Neural cell (in vitro differentiated cells): ENCODE measurements around the gene TLE1. TPM values are rescaled to one million over a fixed set of nuclear protein-coding genes. Genes with fewer than 3 reads are reported as not detected.
"Not testable (repeated sequence)": the region's sequence is repeated elsewhere in the genome, so short reads cannot be mapped to it uniquely, and the experiment has no call there.

Experiments
- H2AFZ ChIP-seq: fragments of 200-600, 300-800 bp; sonication (generic), shearing (Covaris generic); 2 replicates; pipeline ENCODE4 v1.6.0; 2014; ENCODE audit warnings: low read depth, mild to moderate bottlenecking, antibody characterized with exemption, low read length, moderate library complexity
- H3F3A ChIP-seq: fragments of 200-600 bp; shearing (Covaris generic); 2 replicates; pipeline ENCODE4 v1.6.1; 2016; ENCODE audit warnings: mild to moderate bottlenecking, moderate library complexity, mixed read lengths, antibody characterized with exemption, low read length; ENCODE audit not compliant: insufficient read depth, poor library complexity, severe bottlenecking
- H3K27ac ChIP-seq: fragments of 200-600, 300-800 bp; sonication (generic), shearing (Covaris generic); 2 replicates; pipeline ENCODE4 v1.5.1; 2014; ENCODE audit warnings: mild to moderate bottlenecking, low read length, moderate library complexity
- H3K27me3 ChIP-seq: fragments of 300-800, 200-600 bp; sonication (generic), shearing (Covaris generic); 2 replicates; pipeline ENCODE4 v1.6.0; 2014; ENCODE audit warnings: mild to moderate bottlenecking, low read depth, low read length, moderate library complexity; ENCODE audit not compliant: insufficient read depth
- H3K36me3 ChIP-seq: fragments of 300-800, 200-600 bp; sonication (generic), shearing (Covaris generic); 2 replicates; pipeline ENCODE4 v1.5.1; 2014; ENCODE audit warnings: mild to moderate bottlenecking, antibody characterized with exemption, low read length, moderate library complexity; ENCODE audit not compliant: insufficient read depth
- H3K4me2 ChIP-seq: fragments of 300-800, 200-600 bp; sonication (generic), shearing (Covaris generic); 2 replicates; pipeline ENCODE4 v1.6.0; 2014; ENCODE audit warnings: mild to moderate bottlenecking, low read length
- H3K4me3 ChIP-seq: fragments of 300-800, 200-600 bp; sonication (generic), shearing (Covaris generic); 2 replicates; pipeline ENCODE4 v1.5.1; 2014; ENCODE audit warnings: mild to moderate bottlenecking, low read length, moderate library complexity
- H3K79me2 ChIP-seq: fragments of 200-600 bp; shearing (Covaris generic); replicated peaks from 2 replicates; pipeline ENCODE4 v1.6.0; 2014; ENCODE audit warnings: mild to moderate bottlenecking, low read length, moderate library complexity; ENCODE audit not compliant: insufficient read depth
- H3K9ac ChIP-seq: fragments of 300-800, 200-600 bp; sonication (generic), shearing (Covaris generic); 2 replicates; pipeline ENCODE4 v1.6.1; 2016; ENCODE audit warnings: mild to moderate bottlenecking, low read length, mixed read lengths
- H3K9me2 ChIP-seq: fragments of 200-600 bp; shearing (Covaris generic); 2 replicates; pipeline ENCODE4 v1.6.1; 2016; ENCODE audit warnings: mild to moderate bottlenecking, low read length, mixed read lengths; ENCODE audit not compliant: insufficient read depth
- H3K9me3 ChIP-seq: fragments of 200-600, 300-800 bp; sonication (generic), shearing (Covaris generic); 2 replicates; pipeline ENCODE4 v1.6.1; 2016; ENCODE audit warnings: mild to moderate bottlenecking, mixed run types, low read length, moderate library complexity, mixed read lengths
- H4K20me1 ChIP-seq: fragments of 200-600 bp; shearing (Covaris generic); 2 replicates; pipeline ENCODE4 v1.6.1; 2016; ENCODE audit warnings: mild to moderate bottlenecking, mixed run types; ENCODE audit not compliant: insufficient read depth
- CTCF ChIP-seq: fragments of 450-650 bp; IDR thresholded peaks from 2 replicates; pipeline ENCODE4 v1.5.1; 2014; ENCODE audit warnings: antibody characterized with exemption, mild to moderate bottlenecking, moderate library complexity; ENCODE audit not compliant: poor library complexity, severe bottlenecking
- EP300 ChIP-seq: fragments of 450-650 bp; conservative IDR thresholded peaks from 2 replicates; pipeline ENCODE4 v1.6.1; 2014; ENCODE audit warnings: antibody characterized with exemption, mild to moderate bottlenecking, moderate library complexity; ENCODE audit not compliant: poor library complexity, severe bottlenecking
- EZH2 ChIP-seq: fragments of 200-600, 300-800 bp; shearing (Covaris generic), sonication (generic); IDR thresholded peaks from 2 replicates; pipeline ENCODE4 v1.6.1; 2014; ENCODE audit warnings: antibody characterized with exemption, low read length, borderline replicate concordance, mild to moderate bottlenecking; ENCODE audit not compliant: insufficient read depth, poor library complexity, severe bottlenecking
- MXI1 ChIP-seq: fragments of 450-650 bp; conservative IDR thresholded peaks from 2 replicates; pipeline ENCODE4 v1.6.1; 2014; ENCODE audit warnings: antibody characterized with exemption, mild to moderate bottlenecking; ENCODE audit not compliant: poor library complexity, severe bottlenecking
- POLR2AphosphoS5 ChIP-seq: IDR thresholded peaks from 2 replicates; pipeline ENCODE4 v1.6.1; 2012
- RAD21 ChIP-seq: fragments of 450-650 bp; conservative IDR thresholded peaks from 2 replicates; pipeline ENCODE4 v1.6.1; 2014; ENCODE audit warnings: antibody characterized with exemption, mild to moderate bottlenecking, moderate library complexity
- SMC3 ChIP-seq: fragments of 450-650 bp; conservative IDR thresholded peaks from 2 replicates; pipeline ENCODE4 v1.6.1; 2014; ENCODE audit warnings: antibody characterized with exemption, mild to moderate bottlenecking, moderate library complexity; ENCODE audit not compliant: poor library complexity
- TAF1 ChIP-seq: IDR thresholded peaks from 2 replicates; pipeline ENCODE4 v1.6.1; 2012; ENCODE audit warnings: low read depth
- polyA plus RNA-seq: library from polyadenylated mRNA; depleted of rRNA; stranded (reverse); fragments of >200 nt; gene quantifications from 2 replicates; pipeline ENCODE4 v1.2.3, GENCODE V29; 2014
- TF ChIP-seq, protein P1 (sequence below): IDR thresholded peaks from 2 replicates; pipeline ENCODE4 v1.6.1; 2012; ENCODE audit warnings: borderline replicate concordance

Gene TLE1
- polyA plus RNA-seq, 1 donor from 2014 or later = 93.6 TPM

- no peak for TF ChIP-seq RAD21
- no peak for TF ChIP-seq CTCF
- TF ChIP-seq EP300 = no peak
- TF ChIP-seq, protein P1, sequence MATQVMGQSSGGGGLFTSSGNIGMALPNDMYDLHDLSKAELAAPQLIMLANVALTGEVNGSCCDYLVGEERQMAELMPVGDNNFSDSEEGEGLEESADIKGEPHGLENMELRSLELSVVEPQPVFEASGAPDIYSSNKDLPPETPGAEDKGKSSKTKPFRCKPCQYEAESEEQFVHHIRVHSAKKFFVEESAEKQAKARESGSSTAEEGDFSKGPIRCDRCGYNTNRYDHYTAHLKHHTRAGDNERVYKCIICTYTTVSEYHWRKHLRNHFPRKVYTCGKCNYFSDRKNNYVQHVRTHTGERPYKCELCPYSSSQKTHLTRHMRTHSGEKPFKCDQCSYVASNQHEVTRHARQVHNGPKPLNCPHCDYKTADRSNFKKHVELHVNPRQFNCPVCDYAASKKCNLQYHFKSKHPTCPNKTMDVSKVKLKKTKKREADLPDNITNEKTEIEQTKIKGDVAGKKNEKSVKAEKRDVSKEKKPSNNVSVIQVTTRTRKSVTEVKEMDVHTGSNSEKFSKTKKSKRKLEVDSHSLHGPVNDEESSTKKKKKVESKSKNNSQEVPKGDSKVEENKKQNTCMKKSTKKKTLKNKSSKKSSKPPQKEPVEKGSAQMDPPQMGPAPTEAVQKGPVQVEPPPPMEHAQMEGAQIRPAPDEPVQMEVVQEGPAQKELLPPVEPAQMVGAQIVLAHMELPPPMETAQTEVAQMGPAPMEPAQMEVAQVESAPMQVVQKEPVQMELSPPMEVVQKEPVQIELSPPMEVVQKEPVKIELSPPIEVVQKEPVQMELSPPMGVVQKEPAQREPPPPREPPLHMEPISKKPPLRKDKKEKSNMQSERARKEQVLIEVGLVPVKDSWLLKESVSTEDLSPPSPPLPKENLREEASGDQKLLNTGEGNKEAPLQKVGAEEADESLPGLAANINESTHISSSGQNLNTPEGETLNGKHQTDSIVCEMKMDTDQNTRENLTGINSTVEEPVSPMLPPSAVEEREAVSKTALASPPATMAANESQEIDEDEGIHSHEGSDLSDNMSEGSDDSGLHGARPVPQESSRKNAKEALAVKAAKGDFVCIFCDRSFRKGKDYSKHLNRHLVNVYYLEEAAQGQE = no peak
- TF ChIP-seq POLR2AphosphoS5 = no peak
- no peak for TF ChIP-seq SMC3
- no peak for TF ChIP-seq EZH2
- no peak for TF ChIP-seq MXI1
- no peak for TF ChIP-seq TAF1
- peak overlapping the region; percentile 26 for H3K27ac ChIP-seq
- peak overlapping the region; percentile 50 for H3K9ac ChIP-seq
- H2AFZ ChIP-seq = no peak overlapping the region
- H3K27me3 ChIP-seq = peaks cover 16% of the 10 kb centered on the region
- no peaks in the 10 kb centered on the region for H3K36me3 ChIP-seq
- no peaks in the 10 kb centered on the region for H3K9me2 ChIP-seq
- H3K79me2 ChIP-seq = peaks cover 26% of the 10 kb centered on the region
- no peaks in the 10 kb centered on the region for H4K20me1 ChIP-seq
- peak overlapping the region; percentile 88 for H3K4me3 ChIP-seq
- H3K4me2 ChIP-seq = peak overlapping the region; percentile 97
- no peaks in the 10 kb centered on the region for H3F3A ChIP-seq
- H3K9me3 ChIP-seq = no peaks in the 10 kb centered on the region
Measured at GRCh38 chr9:81690251-81690851, 1.0 kb upstream of the TLE1 start.

GRCh38 chr9:81689093-81689342 lies 329 bp downstream of the TLE1 start:
- not testable (repeated sequence) for H3K9me3 ChIP-seq, H2AFZ ChIP-seq, H3F3A ChIP-seq, H4K20me1 ChIP-seq, H3K9me2 ChIP-seq, H3K4me2 ChIP-seq, H3K36me3 ChIP-seq
- Histone ChIP-seq H3K79me2 (peaks cover 39% of the 10 kb centered on the region), H3K27ac (peak overlapping the region; percentile 70), H3K27me3 (peaks cover 16% of the 10 kb centered on the region), H3K9ac (peak overlapping the region; percentile 71), H3K4me3 (peak overlapping the region; percentile 88)
- TF ChIP-seq SMC3 (peak; percentile 39), CTCF (peak; percentile 19)
